ENCODE measurements around the gene IGSF3. TPM values are rescaled to one million over a fixed set of nuclear protein-coding genes. Genes with fewer than 3 reads are reported as not detected.

The IGSF3 gene
- total and polyA plus RNA-seq, 2 donors from 2014 or later = 12.0 to 38.8 TPM

DNA sequence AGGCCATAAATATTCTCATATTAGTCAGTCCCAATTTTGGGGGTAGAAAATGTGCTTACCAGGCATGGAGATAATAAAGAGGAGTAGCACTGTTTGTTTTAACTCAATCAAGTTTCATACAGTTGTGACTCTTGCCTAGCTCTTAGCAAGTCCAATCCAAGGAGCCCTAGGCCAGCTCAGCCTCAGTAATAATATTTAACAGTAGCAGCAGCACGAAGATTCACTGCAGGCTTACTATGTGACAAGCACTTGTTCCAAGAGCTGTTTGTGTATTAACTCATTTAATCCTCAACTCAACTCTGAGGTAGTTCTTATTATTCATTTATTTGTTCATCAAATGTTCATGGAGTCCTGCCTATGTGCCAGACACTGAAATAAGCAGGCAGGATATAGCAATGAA, 109.0 kb downstream of the IGSF3 start:
- H3K36me3 ChIP-seq (ENCODE audit: control insufficient read depth in 2 of 3, insufficient read depth in 3 of 3, low read length in 3 of 3) = no peaks in the 10 kb centered on the region
- FAIRE-seq (no peak), DNase-seq (no peak)
- no peak overlapping the region for H3K9ac ChIP-seq (ENCODE audit: low read length in 3 of 3)
- H3K27me3 ChIP-seq (ENCODE audit: control insufficient read depth, insufficient read depth, low read length) = no peaks in the 10 kb centered on the region
- TF ChIP-seq, protein P1, sequence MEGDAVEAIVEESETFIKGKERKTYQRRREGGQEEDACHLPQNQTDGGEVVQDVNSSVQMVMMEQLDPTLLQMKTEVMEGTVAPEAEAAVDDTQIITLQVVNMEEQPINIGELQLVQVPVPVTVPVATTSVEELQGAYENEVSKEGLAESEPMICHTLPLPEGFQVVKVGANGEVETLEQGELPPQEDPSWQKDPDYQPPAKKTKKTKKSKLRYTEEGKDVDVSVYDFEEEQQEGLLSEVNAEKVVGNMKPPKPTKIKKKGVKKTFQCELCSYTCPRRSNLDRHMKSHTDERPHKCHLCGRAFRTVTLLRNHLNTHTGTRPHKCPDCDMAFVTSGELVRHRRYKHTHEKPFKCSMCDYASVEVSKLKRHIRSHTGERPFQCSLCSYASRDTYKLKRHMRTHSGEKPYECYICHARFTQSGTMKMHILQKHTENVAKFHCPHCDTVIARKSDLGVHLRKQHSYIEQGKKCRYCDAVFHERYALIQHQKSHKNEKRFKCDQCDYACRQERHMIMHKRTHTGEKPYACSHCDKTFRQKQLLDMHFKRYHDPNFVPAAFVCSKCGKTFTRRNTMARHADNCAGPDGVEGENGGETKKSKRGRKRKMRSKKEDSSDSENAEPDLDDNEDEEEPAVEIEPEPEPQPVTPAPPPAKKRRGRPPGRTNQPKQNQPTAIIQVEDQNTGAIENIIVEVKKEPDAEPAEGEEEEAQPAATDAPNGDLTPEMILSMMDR (IDR thresholded peaks at IDR 0.05; ENCODE audit: borderline replicate concordance, extremely low read depth, insufficient read depth) = no peak
- peaks cover 0 to 2% (median 0%) of the 10 kb centered on the region in 3 donors for H3K4me1 ChIP-seq (ENCODE audit: control insufficient read depth in 2 of 3, insufficient read depth in 2 of 3, low read depth in 1 of 3, low read length in 3 of 3)
- H3K27ac ChIP-seq (ENCODE audit: low read depth in 2 of 2, low read length in 2 of 2) = no peak overlapping the region
- no peak overlapping the region for H3K4me3 ChIP-seq (ENCODE audit: low read length in 3 of 3)
- intact Hi-C loops (cut with DNase I) = no loop called here
- no peaks in the 10 kb centered on the region for H3K9me3 ChIP-seq (ENCODE audit: control insufficient read depth in 2 of 3, insufficient read depth in 1 of 3, low read length in 3 of 3)

DNA sequence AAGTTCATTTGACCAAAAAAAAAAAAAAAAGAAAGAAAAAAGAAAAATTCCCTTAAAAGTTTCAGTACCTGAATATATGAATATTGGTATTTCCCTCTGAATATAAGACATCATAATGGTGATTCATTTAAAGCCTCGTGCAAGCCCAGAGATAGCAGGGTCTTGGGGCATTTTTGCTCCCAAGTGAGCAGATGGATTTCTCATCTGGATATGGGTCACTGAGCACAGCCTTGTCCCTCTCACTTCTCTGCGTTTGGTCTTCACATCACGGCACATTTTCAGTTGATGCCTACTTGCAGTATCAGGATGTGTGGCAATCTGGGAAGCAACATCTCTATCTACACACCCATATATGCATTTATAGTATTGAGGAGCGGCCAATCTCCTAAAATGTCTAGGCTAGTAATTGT, 109.4 kb downstream of the IGSF3 start:
- Histone ChIP-seq H3K9ac (ENCODE audit: low read length in 3 of 3) (no peak overlapping the region), H3K4me3 (ENCODE audit: low read length in 3 of 3) (no peak overlapping the region), H3K27me3 (ENCODE audit: control insufficient read depth, insufficient read depth, low read length) (no peaks in the 10 kb centered on the region), H3K4me1 (ENCODE audit: control insufficient read depth in 2 of 3, insufficient read depth in 2 of 3, low read depth in 1 of 3, low read length in 3 of 3) (peaks cover 0 to 2% (median 0%) of the 10 kb centered on the region in 3 donors), H3K27ac (ENCODE audit: low read depth in 2 of 2, low read length in 2 of 2) (no peak overlapping the region), H3K9me3 (ENCODE audit: control insufficient read depth in 2 of 3, insufficient read depth in 1 of 3, low read length in 3 of 3) (no peaks in the 10 kb centered on the region), H3K36me3 (ENCODE audit: control insufficient read depth in 2 of 3, insufficient read depth in 3 of 3, low read length in 3 of 3) (no peaks in the 10 kb centered on the region)
- TF ChIP-seq, protein P1 (IDR thresholded peaks at IDR 0.05; ENCODE audit: borderline replicate concordance, extremely low read depth, insufficient read depth) = no peak
- intact Hi-C loops (cut with DNase I) = no loop called here
- no peak for FAIRE-seq
- no peak for DNase-seq

DNA sequence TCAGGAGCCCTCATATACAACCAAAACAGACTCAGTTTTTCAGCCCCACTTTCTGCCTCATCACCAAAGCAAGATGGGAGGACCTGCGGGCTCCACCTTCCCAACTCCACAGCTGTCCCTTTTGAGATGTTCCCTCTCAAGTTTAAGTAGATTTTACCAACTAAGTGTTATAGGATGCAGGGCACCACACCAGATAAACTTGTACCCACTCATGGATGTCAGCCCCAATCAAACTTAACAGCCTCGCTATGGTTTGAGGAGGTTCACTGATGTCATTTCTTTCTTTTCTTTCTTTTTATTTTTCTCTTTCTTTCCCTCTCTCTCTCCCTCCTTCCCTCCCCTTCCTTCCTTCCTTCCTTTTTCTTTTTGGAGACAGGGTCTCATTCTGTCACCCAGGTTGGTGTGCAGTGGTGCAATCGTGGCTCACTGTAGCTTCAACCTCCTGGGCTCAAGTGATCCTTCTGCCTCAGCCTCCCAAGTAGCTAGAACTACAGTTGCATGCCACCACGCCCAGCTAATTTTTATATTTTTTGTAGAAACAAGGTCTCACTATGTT, 110.1 kb downstream of the IGSF3 start:
- Histone ChIP-seq H3K9ac (ENCODE audit: low read length in 3 of 3) (no peak overlapping the region), H3K4me3 (ENCODE audit: low read length in 3 of 3) (no peak overlapping the region), H3K9me3 (ENCODE audit: control insufficient read depth in 2 of 3, insufficient read depth in 1 of 3, low read length in 3 of 3) (no peaks in the 10 kb centered on the region), H3K27me3 (ENCODE audit: control insufficient read depth, insufficient read depth, low read length) (no peaks in the 10 kb centered on the region), H3K27ac (ENCODE audit: low read depth in 2 of 2, low read length in 2 of 2) (no peak overlapping the region), H3K4me1 (ENCODE audit: control insufficient read depth in 2 of 3, insufficient read depth in 2 of 3, low read depth in 1 of 3, low read length in 3 of 3) (peaks cover 0 to 2% (median 0%) of the 10 kb centered on the region in 3 donors), H3K36me3 (ENCODE audit: control insufficient read depth in 2 of 3, insufficient read depth in 3 of 3, low read length in 3 of 3) (no peaks in the 10 kb centered on the region)
- intact Hi-C loops (cut with DNase I) = no loop called here
- DNase-seq (no peak), FAIRE-seq (no peak)
- TF ChIP-seq, protein P1 (IDR thresholded peaks at IDR 0.05; ENCODE audit: borderline replicate concordance, extremely low read depth, insufficient read depth) = no peak

Measured in kidney (tissue), 14 donors.